CD4-positive, alpha-beta T cell treated with Interleukin-21 for 1 hour (primary cell): ENCODE results near the gene KCNV2.
"Not testable (repeated sequence)": the region's sequence is repeated elsewhere in the genome, so short reads cannot be mapped to it uniquely, and the experiment has no call there.

Source experiments
- DNase-seq: peaks from one replicate; pipeline ENCODE4 v3.0.0-alpha.2; 2020

KCNV2 gene

DNA sequence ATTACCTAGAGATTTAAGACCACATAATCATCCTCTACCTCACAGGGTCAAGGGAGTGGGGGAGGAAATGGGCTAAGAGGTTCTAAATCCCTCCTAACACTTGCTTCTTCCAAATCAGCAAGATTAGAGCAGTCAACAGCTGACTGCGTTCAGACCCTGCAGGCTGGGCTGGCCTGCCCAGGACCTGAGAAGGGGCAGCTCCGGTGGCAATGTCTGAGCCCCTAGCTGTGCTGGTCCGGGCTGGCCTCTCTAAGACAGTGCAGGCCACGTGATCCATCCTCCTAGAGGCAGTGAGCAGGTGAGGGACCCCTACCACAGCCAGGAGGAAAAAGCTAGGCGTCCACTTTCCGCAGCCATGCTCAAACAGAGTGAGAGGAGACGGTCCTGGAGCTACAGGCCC, at the start of gene KCNV2:
KCNV2 (plus strand) TSS at position 126 of the 400 bp plus-strand sequence; CDS start at position 356, 230 bp downstream.
- no peak for DNase-seq

DNA sequence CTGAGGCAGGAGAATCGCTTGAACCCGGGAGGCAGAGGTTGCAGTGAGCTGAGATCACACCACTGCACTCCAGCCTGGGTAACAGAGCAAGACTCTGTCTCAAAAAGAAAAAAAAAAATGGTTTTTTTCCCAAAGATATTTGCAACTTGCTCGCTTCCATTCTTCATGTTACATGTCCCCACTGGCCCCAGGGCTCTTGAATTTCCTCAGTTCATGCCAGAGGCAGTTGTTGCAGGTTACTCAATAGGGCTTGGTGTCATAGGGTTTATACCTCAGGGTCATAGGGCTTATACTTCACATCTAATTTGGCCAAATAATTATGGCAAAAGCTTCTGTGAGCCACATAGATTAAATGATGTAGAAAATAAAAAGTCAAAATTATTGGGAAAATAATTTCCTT, 44.1 kb upstream of the KCNV2 start:
- DNase-seq: no peak

DNA sequence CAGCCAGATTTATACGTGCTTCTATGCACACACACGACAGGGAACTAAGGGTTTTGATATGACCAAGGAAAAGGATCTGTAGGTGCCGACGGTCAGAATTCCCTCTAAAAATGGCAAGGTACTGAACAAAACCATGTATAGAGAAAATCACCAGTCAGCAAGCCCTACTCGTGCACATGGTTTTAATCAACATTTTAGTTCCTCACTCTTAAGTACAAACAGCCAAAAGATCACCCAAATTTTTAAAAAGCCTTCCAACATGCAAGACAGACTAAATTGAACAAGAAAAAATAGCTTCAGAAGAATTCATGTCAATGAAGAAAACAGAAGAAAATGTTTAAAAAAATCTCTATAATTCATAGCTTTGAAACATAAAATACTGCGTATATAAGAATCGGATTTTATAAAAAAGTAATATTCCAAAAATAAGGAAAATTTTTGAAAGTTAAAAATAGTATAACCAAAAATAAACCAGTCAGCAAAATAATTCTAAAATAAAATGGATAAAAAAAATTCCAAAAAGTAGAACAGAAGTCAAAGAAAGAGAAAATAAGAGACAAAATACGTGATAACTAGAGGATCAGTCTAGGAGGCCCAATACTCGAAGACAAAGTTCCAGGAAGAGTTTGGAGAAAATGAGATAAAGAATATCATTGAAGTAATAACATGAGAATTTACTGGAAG, 43.0 kb upstream of the KCNV2 start:
- no peak for DNase-seq

DNA sequence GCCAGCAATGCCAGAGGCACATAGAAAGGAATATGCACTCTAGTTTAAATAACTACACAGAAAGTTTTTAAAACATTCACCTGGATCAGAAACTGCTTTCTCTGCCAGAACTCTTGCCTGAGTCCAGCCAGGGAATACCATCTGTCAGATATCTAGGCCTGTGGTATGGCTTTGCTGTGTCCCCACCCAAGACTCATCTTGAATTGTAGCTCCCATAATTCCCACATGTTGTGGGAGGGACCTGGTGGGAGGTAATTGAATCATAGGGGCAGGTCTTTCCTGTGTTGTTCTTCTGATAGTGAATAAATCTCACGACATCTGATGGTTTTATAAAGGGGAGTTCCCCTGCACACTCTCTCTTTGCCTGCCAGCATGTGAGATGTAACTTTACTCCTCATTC, 41.5 kb upstream of the KCNV2 start:
- DNase-seq: no peak

DNA sequence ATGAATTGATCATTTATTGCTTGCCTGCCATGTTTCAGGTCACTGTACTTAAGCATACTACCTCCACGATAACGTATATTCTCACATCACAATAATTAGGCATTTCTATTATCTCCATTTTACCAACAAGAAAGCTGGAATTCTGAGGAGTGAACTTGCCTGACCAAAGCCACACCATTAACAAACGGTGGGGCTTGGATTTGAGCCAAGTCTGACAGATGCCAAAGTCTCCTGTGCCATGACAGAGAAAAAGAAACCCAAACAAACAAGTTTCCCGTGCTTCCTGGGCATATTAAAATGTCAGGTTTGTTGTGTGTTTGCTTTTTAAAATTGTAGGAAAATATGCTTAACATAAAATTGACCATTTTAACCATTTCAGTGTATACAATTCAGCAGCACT, 40.8 kb upstream of the KCNV2 start:
- no peak for DNase-seq

DNA sequence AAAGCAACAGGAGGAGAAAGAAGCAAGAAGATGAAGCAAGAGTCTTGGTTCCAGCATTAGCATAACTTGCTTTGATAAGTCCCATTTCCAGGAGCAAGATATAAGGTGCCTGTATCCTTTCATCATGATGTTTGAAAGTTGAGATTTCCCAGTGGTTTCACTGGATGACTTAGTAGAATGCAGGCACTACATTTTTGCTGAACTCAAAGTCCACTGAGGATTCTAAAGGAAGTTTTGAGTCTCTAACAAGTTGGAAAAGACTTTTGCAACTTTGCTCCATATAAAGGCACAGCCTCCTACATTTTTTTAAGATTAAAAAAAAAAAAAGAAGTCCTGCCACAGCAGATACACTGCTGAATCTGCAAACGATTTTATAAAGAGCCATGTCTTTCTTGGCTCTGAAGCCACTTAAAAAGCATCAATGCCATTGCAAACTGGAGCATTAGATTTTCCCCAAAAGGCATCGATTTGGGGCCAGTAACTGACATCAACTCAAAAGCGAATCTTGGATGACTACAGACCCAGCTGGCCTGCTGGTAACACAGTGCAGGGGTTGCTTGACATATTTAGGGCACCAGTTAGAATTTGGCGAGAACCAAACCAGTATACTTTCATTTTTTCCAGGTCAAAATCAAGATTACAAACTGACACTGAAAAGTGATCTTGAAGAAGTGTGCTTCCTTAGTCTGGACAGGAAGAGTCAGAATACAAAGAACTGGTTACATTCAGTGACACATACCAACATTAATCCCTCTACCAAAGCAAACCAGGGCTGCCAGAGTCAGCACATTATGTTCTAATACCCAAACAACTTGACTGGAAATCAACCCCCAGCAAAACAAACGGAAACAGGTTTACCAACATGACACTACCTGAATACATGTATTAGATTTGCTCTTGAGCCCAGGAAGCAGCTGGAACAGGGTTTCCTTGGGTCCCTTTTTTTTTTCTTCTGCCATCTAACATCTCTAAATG, 39.1 kb upstream of the KCNV2 start:
- DNase-seq: no peak

DNA sequence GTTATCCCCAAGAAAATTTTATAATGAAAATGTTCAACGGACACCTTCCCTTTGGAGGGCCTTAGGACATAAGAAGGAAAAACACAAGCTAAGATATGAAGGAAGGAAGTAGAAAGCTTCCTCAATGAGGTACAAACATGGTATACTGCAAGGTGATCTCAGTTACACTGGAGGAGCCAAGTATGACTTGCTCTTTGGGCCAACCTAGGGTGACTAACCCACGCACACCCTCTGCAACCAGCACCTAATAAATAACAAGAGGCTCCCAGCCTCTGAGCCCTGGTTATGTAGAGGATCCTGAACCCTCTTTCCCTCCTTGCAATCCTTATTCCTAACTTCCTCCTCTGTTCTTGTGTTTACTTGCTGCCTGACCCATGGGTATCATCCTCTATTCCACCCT, 38.3 kb upstream of the KCNV2 start:
- no peak for DNase-seq

DNA sequence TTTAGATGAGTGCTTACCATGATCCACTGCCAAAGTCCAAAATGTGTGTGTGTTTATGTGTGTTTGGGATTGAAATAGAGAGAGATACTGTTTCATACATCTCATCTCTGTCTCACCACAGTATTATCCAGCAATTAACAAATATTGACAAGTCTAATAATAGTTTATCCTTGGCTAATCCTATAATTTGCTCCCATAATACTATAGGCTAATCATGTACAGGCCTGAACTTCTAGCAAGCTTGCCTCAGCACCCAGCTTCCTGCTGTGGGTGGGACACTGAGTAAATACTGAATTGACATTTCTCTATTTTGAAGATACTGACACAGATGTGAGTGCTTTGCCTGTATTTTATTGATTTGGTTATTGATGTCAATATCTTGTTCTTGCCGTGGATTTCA, 35.3 kb upstream of the KCNV2 start:
- no peak for DNase-seq

DNA sequence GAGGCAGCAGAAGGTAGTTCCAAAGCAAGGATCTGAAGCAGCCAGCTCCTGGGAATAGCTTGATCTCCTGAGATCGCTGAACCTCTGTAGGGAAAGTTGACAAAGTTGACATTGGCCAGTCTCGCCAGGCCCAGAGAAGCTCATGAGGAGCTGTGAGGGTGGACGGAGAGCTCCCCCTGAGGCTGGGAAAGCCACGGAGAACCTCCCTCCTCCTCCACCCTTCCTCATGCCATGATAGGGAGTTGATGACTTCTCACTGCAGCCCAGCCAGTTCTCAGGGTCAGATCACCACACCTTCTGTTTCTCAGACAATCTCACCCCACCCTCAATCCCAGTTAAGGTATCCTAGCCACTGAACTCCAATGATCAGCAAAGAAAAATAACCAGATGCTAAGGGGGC, 30.4 kb upstream of the KCNV2 start:
- DNase-seq: no peak

DNA sequence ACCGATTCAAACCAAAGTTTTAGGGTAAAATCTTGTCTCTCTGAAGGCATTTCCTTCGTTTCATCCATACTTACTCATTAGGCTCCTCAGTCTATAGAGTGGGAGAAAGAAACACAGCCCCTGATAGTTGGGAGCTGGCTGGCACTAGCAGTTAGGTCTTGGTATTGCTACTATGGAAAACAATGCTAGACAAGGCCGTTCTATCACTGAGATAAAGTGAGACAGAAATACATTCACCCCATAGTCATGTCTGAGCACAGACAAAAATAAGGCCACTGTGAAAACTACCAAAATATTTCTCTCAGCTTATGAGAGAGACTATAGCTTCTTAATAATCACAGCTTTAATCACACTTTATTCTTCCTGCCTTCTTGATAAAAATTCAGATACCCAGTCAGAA, 28.7 kb upstream of the KCNV2 start:
- DNase-seq: no peak

DNA sequence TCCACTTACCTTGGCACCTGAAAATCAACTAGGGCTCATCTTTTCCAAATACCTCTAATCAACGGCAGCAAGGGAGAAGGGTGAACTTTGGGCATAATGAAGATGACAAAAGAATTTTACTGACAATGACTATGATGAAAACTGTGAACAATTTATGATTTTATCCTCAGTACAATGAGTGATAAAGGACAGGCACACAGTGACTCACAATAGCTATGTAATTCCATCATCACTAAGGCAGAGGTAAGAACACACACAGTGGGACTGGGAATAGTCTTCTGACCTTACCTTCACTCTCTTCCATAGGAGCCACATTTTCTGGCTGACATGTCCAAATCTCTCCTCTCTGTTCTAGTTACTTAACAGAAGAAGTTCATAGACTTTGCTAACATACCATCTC, 26.1 kb upstream of the KCNV2 start:
- no peak for DNase-seq

DNA sequence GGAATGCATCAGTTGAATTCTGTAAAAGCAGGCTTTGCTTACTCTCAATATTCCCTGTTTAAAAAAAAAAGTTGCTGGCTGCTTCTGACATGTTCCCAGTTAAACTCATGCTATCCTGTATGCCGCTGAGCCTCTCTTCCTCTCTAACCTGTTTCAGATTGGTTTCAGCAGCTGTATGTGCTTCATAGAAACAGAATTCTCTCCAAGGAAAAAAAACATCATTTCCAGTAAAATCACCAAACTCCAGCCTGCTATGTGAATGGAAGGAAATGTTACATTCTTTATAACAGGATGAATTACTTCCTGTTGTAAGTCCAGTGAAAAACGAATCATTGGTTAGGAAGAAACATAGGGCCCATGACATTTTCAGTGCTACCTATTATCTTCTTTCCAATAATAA, 25.7 kb upstream of the KCNV2 start:
- DNase-seq: no peak

DNA sequence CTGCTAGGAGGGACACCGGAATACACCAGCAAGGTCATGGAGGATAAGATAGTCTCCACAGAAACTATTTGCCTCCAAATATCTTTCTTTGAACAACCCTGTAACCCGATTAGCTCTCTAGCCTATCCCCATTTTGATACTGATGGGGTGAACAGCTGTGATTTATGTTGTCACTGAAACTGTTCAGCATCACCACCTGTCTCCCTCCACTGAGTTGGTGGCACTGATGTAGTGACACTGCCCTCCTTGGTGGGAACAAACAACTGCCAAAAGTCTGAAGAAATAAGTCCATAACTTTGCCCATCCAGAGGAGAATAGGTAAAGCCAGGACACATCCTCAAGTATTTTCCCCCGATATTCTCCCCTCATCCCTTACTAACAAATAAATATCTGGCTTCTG, 24.3 kb upstream of the KCNV2 start:
- no peak for DNase-seq

DNA sequence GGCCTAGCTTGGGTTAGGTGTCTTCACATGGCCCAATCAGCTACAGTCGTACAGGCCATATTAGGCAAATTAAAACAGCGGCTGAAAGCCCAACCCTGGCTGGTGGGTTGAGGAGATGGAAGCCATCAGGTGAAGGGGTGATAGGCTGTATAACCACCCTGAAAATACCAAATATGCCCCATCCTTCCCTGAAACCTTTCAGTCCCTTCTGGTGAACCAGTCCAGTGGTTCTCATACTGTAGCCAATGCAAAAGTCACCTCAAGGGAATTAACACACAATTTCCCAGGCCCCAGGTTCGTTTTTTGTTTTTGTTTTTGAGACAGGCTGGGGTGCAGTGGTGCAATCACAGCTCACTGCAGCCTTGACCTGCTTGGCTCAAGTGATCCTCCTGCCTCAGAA, 19.8 kb upstream of the KCNV2 start:
- no peak for DNase-seq

DNA sequence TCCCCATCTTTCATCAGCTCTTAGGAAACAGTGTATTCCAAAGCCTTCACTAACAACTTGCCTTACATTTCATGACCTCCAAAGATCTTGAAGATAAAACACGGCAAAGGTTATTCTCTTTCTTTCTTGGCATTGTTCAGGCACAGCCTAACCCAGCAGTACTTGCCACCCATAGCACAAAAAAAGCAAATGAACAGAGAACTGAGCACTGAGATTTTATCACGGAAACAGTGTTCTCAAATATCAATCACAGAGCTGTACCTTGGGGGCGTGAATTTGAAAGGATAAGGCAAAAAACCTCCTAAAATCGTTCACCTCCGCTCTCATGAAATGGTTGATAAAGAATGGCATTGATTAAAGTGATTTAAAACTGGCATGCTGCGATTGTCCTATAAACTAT, 16.9 kb upstream of the KCNV2 start:
- no peak for DNase-seq

DNA sequence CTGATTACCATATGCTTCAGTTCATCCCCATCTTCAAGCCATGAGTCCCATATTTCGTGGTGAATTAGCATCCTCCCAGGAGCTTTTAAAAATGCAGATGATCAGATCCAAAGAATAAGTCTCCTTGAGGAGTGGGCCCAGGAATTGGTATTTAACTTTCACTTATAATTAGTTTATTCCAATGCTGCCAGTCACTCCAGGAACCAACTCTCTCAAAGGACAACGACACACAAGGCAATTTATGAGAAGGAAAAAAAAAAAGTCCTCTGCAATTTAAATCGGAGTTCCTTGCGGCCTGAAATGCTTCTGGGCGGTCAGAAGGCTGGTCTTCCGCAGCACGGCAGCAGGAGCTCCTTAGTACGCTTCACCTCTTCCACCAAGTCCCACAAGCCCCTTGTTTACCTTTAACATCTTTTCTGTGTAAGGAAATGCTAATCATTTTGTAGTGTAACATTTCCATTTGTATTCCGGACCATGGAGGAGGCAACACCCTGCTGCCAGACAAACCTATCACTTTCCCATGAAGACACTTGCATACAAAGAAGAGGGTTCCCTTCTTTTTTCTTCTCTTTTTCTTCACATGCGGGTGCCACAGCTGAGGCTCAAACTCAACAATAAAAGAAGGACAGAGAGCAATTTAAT, 16.3 kb upstream of the KCNV2 start:
- DNase-seq: no peak

DNA sequence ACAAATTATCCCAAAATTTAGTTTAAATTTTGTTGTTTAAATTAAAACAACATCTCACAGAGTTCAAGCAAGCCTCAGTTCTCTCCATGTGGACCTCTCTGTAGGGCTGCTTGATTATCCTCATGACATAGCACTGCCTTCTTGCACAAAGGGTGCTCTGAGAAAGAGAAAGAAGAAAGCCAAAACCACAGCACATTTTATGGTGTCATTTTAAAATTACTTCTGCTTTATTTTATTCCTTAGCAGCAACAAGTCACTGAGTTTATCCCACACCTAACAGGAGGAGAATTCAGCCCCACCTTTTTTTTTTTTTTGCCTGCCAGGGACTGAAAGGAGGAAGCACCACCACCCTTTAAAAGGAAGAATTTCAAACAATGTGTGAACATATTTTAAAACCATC, 12.8 kb upstream of the KCNV2 start:
- no peak for DNase-seq

DNA sequence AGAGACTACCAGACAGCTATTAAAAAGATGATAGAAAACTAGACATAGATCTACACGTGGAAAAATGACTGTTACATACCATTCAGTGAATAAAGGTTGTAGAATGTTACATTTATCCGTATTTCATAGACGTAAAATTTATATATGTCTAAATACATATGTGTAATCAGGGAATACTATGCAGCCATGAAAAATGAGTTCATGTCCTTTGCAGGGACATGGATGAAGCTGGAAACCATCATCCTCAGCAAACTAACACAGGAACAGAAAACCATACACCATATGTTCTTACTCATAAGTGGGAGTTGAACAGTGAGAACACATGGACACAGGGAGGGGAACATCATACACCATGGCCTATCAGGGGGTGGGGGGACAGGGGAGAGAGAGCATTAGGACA, 10.1 kb upstream of the KCNV2 start:
- DNase-seq: not testable (repeated sequence)

DNA sequence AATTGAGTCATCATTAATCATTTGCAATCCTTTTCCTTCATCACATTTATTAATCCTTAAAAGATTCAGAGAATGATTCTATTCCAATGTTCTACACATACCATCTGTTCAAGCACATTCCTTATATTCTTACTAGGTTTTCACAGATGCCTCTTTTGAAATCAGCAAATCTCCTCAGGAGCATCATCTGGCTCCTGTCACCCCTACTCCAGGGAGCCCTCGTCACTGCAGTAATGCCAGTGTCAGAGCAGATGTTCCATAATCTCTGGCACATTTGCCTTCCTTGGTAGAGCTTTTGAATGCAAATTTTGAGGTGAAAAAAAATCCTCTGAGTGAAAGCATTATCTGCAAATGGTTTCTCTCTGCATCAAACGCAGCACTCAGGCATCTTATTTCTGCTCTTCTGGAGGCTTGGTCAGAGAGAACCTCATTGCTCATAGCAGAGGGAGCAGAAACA, 7.6 kb upstream of the KCNV2 start:
- no peak for DNase-seq

DNA sequence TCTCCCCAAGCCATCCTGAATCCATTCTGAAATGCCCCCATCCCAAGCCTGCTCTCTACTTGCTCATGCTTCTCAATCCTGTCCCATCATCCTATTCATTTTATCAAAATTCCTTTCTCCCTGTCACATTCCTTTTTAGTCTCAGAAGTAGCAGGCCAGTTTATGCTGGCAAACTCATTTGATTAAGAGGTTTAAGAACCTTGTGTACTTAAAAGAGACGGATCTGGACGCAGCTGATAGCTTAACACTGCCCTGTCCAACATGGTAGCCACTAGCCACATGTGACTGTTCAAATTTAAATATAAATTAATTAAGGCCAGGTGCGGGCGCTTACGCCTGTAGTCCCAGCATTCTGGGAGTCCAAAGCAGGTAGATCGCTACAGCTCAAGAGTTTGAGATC, 5.6 kb upstream of the KCNV2 start:
- DNase-seq: no peak

DNA sequence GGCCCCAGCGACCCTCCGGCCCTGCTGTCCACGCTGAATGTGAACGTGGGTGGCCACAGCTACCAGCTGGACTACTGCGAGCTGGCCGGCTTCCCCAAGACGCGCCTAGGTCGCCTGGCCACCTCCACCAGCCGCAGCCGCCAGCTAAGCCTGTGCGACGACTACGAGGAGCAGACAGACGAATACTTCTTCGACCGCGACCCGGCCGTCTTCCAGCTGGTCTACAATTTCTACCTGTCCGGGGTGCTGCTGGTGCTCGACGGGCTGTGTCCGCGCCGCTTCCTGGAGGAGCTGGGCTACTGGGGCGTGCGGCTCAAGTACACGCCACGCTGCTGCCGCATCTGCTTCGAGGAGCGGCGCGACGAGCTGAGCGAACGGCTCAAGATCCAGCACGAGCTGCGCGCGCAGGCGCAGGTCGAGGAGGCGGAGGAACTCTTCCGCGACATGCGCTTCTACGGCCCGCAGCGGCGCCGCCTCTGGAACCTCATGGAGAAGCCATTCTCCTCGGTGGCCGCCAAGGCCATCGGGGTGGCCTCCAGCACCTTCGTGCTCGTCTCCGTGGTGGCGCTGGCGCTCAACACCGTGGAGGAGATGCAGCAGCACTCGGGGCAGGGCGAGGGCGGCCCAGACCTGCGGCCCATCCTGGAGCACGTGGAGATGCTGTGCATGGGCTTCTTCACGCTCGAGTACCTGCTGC, 839 bp downstream of the KCNV2 start:
- no peak for DNase-seq

DNA sequence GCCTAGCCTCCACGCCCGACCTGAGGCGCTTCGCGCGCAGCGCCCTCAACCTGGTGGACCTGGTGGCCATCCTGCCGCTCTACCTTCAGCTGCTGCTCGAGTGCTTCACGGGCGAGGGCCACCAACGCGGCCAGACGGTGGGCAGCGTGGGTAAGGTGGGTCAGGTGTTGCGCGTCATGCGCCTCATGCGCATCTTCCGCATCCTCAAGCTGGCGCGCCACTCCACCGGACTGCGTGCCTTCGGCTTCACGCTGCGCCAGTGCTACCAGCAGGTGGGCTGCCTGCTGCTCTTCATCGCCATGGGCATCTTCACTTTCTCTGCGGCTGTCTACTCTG, 1.4 kb downstream of the KCNV2 start:
- DNase-seq: no peak

DNA sequence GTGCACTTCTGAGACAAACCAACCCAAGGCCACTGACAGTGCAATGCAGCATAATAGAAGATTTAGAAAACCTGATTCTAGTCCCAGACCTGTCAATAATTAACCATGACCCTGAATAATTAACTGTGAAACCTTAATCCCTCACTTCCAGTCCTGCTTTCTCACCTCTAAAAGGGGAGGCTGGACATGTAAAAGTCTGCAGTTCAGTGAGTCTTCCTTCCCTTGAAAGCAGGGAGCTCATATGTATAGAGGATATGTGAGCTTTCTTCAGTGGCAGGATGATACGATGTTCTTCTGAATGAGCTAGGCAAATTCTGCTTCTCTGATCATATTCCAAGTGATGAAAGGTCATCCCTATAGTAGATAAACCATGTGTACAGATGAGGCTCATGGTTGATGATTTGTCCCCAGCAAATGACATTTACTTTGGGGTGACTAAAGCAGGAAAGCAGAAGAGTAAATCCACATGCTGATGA, 2.9 kb downstream of the KCNV2 start:
- no peak for DNase-seq
